HG03460 (cell line): ENCODE results near the gene JAKMIP3.

ENCODE experiments used
- ATAC-seq: cut with Tn5 transposase; IDR thresholded peaks from one replicate; pipeline ENCODE4 v1.9.1; 2021; ENCODE audit not compliant: unreplicated experiment

The JAKMIP3 gene

DNA sequence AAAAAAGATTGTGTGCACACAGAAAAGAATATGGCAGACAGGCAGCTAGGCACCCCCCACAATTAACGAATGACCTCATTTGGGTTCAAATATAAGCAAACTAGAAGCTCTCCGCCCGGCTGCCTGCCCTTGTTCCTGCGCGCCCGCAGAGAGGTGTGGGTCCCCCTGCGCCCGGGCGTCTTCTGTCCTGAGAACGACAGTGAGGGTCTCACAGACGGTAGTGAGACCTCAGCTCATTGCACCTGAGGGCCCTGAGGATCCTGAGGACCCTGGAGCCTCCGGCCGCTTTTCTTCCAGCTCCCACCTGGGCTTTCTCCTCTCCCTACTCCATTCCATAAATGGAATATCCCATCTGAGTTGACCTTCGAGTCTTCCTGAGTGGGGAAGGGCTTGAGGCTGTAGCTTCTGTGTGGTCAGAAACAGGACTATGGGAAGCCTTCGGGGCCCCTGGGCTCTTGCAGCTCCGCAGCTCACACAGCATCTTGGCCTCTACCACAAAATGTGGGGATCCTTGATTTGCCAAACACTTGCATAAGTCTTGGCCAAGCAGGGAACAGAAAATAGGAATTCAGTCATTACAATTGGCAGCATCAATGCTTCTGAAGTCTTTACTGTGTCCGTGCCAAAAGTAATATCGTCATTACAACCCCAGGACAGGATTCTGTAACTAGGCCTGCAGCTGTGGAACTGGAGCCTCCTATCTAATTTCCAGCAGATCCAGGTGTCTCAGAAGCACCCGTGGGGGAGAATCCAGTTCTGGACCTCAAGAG, 43.8 kb downstream of the JAKMIP3 start:
- no peak for ATAC-seq

DNA sequence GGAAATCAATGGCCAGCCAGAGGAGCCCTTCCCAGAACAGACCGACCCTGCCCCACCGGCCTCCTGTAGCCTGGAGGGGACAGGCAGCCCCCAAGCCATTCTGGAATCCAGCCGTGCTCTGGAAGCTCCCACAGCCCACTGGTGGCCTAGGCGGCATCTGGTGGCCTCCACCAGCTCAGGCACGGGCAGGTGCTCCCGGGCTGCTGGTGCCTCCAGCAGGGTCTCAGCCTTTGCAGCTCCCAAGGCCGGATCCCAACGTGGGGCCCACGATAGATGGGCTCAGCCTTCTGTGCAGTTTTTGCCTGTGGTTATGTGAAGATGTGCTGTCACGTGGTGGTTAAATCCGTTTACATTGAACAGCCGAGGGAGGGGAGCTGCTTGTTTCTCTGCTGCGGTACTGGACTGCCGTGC, 44.4 kb downstream of the JAKMIP3 start:
- ATAC-seq = no peak

DNA sequence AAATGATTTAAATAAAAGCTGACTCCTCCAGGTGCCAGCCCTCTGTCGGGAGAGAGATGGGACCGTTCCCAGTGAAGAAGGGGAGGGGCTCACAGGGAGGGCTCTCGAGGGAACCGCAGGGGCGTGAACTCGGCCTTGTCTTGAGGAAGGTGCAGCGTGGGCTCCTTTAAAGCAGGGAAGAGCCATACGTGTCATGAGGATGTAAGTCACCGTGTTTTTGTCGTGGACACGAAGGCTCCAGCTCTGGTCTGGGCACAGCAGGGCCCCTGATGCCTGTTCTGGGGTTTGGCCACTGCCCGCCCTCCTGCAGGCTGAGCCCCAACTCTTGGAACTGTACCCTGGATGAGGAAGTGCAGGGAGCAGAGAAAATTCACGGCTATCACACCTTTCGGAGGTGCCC, 45.0 kb downstream of the JAKMIP3 start:
- no peak for ATAC-seq

DNA sequence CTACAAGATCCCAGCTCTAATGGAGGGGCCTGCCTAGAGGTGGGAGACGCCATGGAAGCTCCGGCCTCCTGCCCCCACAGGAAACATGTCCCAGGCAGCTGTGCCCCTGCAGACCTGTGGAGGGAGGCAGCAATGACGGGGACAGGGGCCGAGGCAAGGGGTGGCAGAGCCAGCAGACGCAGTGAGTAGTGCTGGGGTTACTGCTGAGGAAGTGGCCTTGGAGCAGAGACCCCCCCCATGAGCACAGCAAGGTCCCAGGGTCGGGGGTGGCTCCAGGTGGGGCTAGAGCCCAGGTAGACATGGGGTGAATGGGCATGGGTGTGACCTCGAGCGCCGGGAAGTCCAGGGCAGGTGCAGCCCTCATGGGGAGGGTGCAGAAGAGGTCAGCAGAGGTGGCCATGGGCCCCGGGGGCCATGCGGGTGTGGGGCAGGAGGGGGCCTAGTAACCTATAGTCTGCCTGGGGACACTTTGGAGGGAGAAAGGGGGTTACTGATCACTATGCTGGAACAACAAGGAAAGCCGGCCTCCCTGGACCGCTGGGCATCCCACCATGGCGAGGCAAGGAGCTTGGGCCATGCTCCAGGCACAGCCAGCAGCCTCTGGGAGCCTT, 45.5 kb downstream of the JAKMIP3 start:
- no peak for ATAC-seq

DNA sequence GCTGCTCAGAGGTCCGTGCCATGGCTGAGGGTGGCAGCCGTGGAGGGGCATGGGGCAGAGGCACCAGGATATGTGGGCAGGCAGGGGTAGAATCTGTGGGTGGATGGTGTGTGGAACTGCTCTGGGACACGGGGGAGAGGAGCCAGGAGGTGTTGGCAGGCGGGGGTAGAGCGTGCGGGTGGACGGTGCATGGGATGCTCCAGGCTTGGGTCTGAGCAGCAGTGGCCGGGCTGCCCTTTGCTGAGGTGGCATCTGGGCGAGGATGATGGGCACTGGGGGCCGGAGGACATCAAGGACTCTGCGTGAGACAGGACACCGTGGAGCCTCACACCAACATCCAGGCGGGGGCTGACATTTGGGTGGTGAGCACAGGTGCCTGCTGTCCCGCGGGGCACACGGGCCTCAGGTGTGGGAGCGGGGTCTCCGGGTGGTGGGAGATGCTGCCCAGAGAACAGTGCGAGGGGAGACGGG, 46.2 kb downstream of the JAKMIP3 start:
- no peak for ATAC-seq

DNA sequence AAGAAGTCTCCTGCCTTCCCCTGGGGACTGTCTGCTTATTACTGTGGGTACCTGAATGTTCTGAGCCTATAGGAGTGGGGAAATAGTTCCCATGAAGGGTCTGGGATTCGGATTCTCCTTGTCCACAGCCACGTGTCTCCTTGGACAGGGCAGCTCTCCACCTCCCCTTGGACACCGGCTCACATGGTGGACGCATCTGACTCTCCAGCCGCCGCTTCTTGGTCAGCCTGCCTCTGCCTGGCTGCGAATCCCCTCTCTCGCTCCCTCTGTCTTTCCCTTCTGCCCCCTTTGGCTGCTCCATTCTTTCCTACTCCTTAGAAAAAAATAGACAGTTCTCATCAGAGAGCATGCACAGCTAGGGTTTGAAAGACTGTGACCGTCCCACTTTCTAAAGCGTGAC, 46.9 kb downstream of the JAKMIP3 start:
- no peak for ATAC-seq

DNA sequence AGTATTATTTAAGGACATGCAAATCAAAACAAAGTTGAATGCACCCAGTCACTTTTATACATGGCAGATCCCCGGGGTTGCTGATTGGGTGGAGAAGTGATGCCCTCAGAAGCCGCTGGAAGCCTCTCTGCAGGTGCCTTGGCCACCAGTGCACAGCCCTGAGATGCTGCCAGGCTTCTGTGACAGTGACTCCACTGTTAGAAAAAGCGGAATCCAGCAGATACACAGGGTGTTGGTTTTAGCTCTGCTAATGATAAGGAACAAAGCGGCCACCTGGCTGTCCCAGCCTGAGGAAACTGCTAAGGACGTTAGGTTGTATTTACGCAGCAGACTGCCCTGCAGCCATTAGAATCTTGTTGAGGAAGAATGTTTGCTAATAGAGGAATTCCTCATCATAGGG, 47.5 kb downstream of the JAKMIP3 start:
- ATAC-seq = no peak

DNA sequence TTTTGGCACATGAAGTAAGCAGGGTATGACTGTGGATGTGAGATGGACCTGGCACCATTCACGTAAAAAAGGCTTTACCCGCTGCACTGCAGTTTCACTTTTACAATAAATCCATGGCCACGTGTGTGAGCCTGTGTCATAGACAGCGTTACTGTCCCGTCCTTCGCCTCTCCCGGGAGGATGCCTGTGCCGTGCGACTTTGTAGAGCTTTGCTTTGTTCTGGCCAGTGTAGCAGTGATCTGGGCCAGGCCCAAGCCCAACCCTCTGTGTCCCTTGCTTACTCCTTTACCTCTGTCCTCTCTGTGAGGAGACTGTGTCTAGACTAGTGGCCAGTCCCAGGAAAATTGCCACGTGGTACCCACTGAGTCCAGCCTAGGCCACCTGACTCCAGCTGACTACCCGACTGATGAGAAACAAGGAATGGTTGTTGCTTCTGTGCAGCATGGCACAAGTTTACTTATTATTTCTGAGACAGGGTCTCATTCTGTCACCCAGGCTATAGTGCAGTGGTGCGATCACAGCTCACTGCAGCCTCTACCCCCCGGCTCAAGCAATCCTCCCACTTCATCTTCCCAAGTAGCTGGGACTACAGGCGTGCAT, 48.1 kb downstream of the JAKMIP3 start:
- ATAC-seq = no peak

DNA sequence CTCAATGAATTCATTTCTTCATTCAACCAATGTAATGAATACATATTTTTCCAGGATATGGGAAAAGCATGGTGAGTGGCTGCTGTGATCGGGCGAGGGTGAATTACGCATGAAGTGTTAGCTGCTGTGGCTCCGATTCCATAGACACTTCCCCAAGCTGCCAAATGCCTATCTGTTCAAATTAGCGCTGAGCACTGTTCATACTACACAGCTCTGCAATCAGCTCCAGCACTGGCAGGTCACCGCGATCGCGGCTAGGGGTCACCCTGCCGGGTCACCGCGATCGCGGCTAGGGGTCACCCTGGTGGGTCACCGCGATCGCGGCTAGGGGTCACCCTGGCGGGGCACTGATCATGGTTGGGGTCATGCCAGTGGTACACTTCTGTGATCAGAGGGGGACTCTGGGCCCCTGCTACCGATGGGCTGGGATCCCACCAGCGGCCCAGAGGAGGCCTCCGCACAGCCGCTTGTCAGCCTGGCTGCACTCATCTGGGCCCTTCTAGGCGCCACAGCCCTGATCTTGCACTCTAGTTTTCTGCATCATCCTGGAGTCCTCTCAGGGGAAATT, 49.3 kb downstream of the JAKMIP3 start:
- ATAC-seq = no peak
